ENCODE data around the gene PYM1.
"Not testable (repeated sequence)": the region's sequence is repeated elsewhere in the genome, so short reads cannot be mapped to it uniquely, and the experiment has no call there.

DNA sequence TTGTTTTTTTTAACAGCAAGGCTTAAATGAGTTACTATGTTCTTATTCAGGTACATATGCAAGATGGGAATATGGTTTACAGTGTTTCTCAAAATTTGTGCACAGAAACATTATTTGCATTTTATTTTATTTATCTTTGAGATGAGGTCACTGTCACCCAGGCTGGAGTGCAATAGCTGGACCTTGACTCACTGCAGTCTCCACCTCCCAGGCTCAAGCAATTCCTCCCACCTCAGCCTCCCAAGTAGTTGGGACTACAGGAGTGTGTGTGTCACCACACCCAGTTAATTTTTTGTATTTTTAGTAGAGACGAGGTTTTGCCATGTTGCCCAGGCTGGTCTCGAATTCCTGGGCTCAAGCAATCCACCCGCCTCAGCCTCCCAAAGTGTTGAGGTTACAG lies 8.7 kb downstream of the PYM1 start:
- TF ChIP-seq EP300 (conservative IDR thresholded peaks at IDR 0.05; ENCODE audit: poor library complexity, severe bottlenecking); RAD21 (conservative IDR thresholded peaks at IDR 0.05); EZH2 (IDR thresholded peaks at IDR 0.05; ENCODE audit: borderline replicate concordance, insufficient read depth, low read length, poor library complexity, severe bottlenecking); TAF1 (IDR thresholded peaks at IDR 0.05; ENCODE audit: low read depth); POLR2AphosphoS5 (IDR thresholded peaks at IDR 0.05); MXI1 (conservative IDR thresholded peaks at IDR 0.05; ENCODE audit: poor library complexity, severe bottlenecking): not testable (repeated sequence)
- TF ChIP-seq, protein P1, sequence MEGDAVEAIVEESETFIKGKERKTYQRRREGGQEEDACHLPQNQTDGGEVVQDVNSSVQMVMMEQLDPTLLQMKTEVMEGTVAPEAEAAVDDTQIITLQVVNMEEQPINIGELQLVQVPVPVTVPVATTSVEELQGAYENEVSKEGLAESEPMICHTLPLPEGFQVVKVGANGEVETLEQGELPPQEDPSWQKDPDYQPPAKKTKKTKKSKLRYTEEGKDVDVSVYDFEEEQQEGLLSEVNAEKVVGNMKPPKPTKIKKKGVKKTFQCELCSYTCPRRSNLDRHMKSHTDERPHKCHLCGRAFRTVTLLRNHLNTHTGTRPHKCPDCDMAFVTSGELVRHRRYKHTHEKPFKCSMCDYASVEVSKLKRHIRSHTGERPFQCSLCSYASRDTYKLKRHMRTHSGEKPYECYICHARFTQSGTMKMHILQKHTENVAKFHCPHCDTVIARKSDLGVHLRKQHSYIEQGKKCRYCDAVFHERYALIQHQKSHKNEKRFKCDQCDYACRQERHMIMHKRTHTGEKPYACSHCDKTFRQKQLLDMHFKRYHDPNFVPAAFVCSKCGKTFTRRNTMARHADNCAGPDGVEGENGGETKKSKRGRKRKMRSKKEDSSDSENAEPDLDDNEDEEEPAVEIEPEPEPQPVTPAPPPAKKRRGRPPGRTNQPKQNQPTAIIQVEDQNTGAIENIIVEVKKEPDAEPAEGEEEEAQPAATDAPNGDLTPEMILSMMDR (IDR thresholded peaks at IDR 0.05; ENCODE audit: poor library complexity, severe bottlenecking) = not testable (repeated sequence)
- TF ChIP-seq, protein P2, sequence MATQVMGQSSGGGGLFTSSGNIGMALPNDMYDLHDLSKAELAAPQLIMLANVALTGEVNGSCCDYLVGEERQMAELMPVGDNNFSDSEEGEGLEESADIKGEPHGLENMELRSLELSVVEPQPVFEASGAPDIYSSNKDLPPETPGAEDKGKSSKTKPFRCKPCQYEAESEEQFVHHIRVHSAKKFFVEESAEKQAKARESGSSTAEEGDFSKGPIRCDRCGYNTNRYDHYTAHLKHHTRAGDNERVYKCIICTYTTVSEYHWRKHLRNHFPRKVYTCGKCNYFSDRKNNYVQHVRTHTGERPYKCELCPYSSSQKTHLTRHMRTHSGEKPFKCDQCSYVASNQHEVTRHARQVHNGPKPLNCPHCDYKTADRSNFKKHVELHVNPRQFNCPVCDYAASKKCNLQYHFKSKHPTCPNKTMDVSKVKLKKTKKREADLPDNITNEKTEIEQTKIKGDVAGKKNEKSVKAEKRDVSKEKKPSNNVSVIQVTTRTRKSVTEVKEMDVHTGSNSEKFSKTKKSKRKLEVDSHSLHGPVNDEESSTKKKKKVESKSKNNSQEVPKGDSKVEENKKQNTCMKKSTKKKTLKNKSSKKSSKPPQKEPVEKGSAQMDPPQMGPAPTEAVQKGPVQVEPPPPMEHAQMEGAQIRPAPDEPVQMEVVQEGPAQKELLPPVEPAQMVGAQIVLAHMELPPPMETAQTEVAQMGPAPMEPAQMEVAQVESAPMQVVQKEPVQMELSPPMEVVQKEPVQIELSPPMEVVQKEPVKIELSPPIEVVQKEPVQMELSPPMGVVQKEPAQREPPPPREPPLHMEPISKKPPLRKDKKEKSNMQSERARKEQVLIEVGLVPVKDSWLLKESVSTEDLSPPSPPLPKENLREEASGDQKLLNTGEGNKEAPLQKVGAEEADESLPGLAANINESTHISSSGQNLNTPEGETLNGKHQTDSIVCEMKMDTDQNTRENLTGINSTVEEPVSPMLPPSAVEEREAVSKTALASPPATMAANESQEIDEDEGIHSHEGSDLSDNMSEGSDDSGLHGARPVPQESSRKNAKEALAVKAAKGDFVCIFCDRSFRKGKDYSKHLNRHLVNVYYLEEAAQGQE (IDR thresholded peaks at IDR 0.05; ENCODE audit: borderline replicate concordance) = not testable (repeated sequence)
